Ascending aorta (tissue), 2 donors: ENCODE results near the gene CSRNP3. TPM values are rescaled to one million over a fixed set of nuclear protein-coding genes. Genes with fewer than 3 reads are reported as not detected.

Experiments
- DNase-seq, 2 donors: peaks; one replicate each; pipeline ENCODE4 v3.0.0-alpha.2; 2019; ENCODE audit warnings: low spot score in 2 of 2
- H3K27ac ChIP-seq, 2 donors: fragments of 200-600 bp; sonication (generic); one replicate each; pipeline ENCODE4 v1.5.1; 2016 to 2017; ENCODE audit warnings: mild to moderate bottlenecking in 1 of 2
- H3K27me3 ChIP-seq: fragments of 200-600 bp; sonication (generic); one replicate; pipeline ENCODE4 v1.5.1; 2017
- H3K36me3 ChIP-seq, 2 donors: fragments of 200-600 bp; sonication (generic); one replicate each; pipeline ENCODE4 v1.5.1; 2016
- H3K4me1 ChIP-seq, 2 donors: fragments of 200-600 bp; sonication (generic); one replicate each; pipeline ENCODE4 v1.5.1; 2016 to 2017; ENCODE audit warnings: mild to moderate bottlenecking in 1 of 2
- H3K4me3 ChIP-seq, 2 donors: fragments of 200-600 bp; sonication (generic); one replicate each; pipeline ENCODE4 v1.5.1; 2016 to 2017; ENCODE audit warnings: mild to moderate bottlenecking in 1 of 2
- H3K9me3 ChIP-seq, 2 donors: fragments of 200-600 bp; sonication (generic); one replicate each; pipeline ENCODE4 v1.5.1; 2016
- CTCF ChIP-seq, 3 experiments: fragments of 200-600 bp in 2 of 3; fragments of 450-650 bp in 1 of 3; sonication (generic) in 2 of 3; IDR thresholded peaks; one replicate each; pipeline ENCODE4 v1.5.1; 2016 to 2019; ENCODE audit warnings: antibody characterized with exemption in 3 of 3, mild to moderate bottlenecking in 1 of 3, moderate library complexity in 1 of 3
- intact Hi-C: fragments of 100-400 bp; cut with DNase I; formaldehyde crosslinking; loops from one replicate; pipeline ENCODE4 v1.15.1; 2023
- total RNA-seq: library from RNA; depleted of rRNA; stranded (reverse); fragments of >200 nt; gene quantifications from one replicate; pipeline ENCODE4 v1.1.0, GENCODE V29; 2016

The CSRNP3 gene
- total RNA-seq, 1 donor from 2014 or later = 2.8 TPM

- Histone ChIP-seq H3K4me3 (no peak overlapping the region), H3K9me3 (no peaks in the 10 kb centered on the region), H3K4me1 (no peaks in the 10 kb centered on the region), H3K36me3 (no peaks in the 10 kb centered on the region), H3K27me3 (no peaks in the 10 kb centered on the region), H3K27ac (no peak overlapping the region)
- DNase-seq = no peak
- intact Hi-C loops = no loop called here
- TF ChIP-seq CTCF (IDR thresholded peaks at IDR 0.05) = no peak
Measured at GRCh38 chr2:165667375-165667774, 197.9 kb downstream of the CSRNP3 start.

- Histone ChIP-seq H3K36me3 (no peaks in the 10 kb centered on the region), H3K4me1 (no peaks in the 10 kb centered on the region), H3K4me3 (no peak overlapping the region), H3K27ac (no peak overlapping the region), H3K9me3 (no peaks in the 10 kb centered on the region), H3K27me3 (no peaks in the 10 kb centered on the region)
- no peak for DNase-seq
- intact Hi-C loops = no loop called here
- no peak for TF ChIP-seq CTCF (IDR thresholded peaks at IDR 0.05)
Measured at GRCh38 chr2:165674780-165675179, 205.3 kb downstream of the CSRNP3 start.

- Histone ChIP-seq H3K27ac (no peak overlapping the region), H3K4me1 (no peaks in the 10 kb centered on the region), H3K27me3 (no peaks in the 10 kb centered on the region), H3K4me3 (no peak overlapping the region), H3K9me3 (no peaks in the 10 kb centered on the region), H3K36me3 (no peaks in the 10 kb centered on the region)
- DNase-seq = no peak
- TF ChIP-seq CTCF (IDR thresholded peaks at IDR 0.05) = no peak
- intact Hi-C loops = no loop called here
Measured at GRCh38 chr2:165675551-165675968, 206.1 kb downstream of the CSRNP3 start.

- H3K36me3 ChIP-seq = no peaks in the 10 kb centered on the region
- TF ChIP-seq CTCF (IDR thresholded peaks at IDR 0.05) = no peak
- intact Hi-C loops = no loop called here
- no peak for DNase-seq
- H3K27me3 ChIP-seq = no peaks in the 10 kb centered on the region
- no peak overlapping the region for H3K27ac ChIP-seq
- H3K4me1 ChIP-seq = peaks cover 0 to 6% of the 10 kb centered on the region in 2 donors
- H3K4me3 ChIP-seq = no peak overlapping the region
- H3K9me3 ChIP-seq = no peaks in the 10 kb centered on the region
Measured at GRCh38 chr2:165678882-165679281, 209.4 kb downstream of the CSRNP3 start.

- Histone ChIP-seq H3K27me3 (no peaks in the 10 kb centered on the region), H3K27ac (no peak overlapping the region), H3K4me3 (no peak overlapping the region), H3K4me1 (peaks cover 0 to 13% of the 10 kb centered on the region in 2 donors), H3K9me3 (no peaks in the 10 kb centered on the region), H3K36me3 (no peaks in the 10 kb centered on the region)
- intact Hi-C loops = no loop called here
- TF ChIP-seq CTCF (IDR thresholded peaks at IDR 0.05) = no peak
- no peak for DNase-seq
Measured at GRCh38 chr2:165679621-165680020, 210.1 kb downstream of the CSRNP3 start.

GRCh38 chr2:165681841-165682240, 212.3 kb downstream of the CSRNP3 start:
- Histone ChIP-seq H3K27ac (peak overlapping the region; percentile 75 to 76), H3K27me3 (no peaks in the 10 kb centered on the region), H3K4me3 (no peak overlapping the region), H3K4me1 (peaks cover 0 to 13% of the 10 kb centered on the region in 2 donors), H3K9me3 (no peaks in the 10 kb centered on the region), H3K36me3 (no peaks in the 10 kb centered on the region)
- TF ChIP-seq CTCF (IDR thresholded peaks at IDR 0.05) = no peak
- intact Hi-C loops = no loop called here
- DNase-seq = no peak
